Right lobe of liver (tissue), 6 donors: Measurements from ENCODE around the gene MEAK7. TPM values are rescaled to one million over a fixed set of nuclear protein-coding genes. Genes with fewer than 3 reads are reported as not detected.

Experiments used
- ATAC-seq, 4 donors: fragments of 200-7000 bp; cut with Tn5 transposase; one replicate each; pipeline ENCODE4 v1.9.1; 2020; ENCODE audit warnings: mild to moderate bottlenecking in 4 of 4, moderate library complexity in 4 of 4
- DNase-seq, 3 donors: peaks; one replicate each; pipeline ENCODE4 v3.0.0-alpha.2; 2020
- H3K27ac ChIP-seq, 3 donors: fragments of 200-600 bp; one replicate each; pipeline ENCODE4 v1.8.0; 2022
- H3K27me3 ChIP-seq, 2 donors: fragments of 200-600 bp; one replicate each; pipeline ENCODE4 v1.8.0; 2022
- H3K36me3 ChIP-seq, 4 donors: fragments of 200-600 bp; sonication (generic) in 1 of 4; one replicate each; pipeline versions ENCODE4 v1.5.1 to v1.8.0; 2017 to 2022; ENCODE audit warnings: control low read depth in 1 of 4
- H3K4me1 ChIP-seq, 4 donors: fragments of 200-600 bp; sonication (generic) in 1 of 4; one replicate each; pipeline versions ENCODE4 v1.5.1 to v1.8.0; 2017 to 2022; ENCODE audit warnings: control low read depth in 1 of 4
- H3K4me3 ChIP-seq, 3 donors: fragments of 200-600 bp; one replicate each; pipeline ENCODE4 v1.8.0; 2022
- H3K9me3 ChIP-seq, 4 donors: fragments of 200-600 bp; sonication (generic) in 1 of 4; one replicate each; pipeline versions ENCODE4 v1.5.1 to v1.8.0; 2017 to 2022; ENCODE audit warnings: control low read depth in 1 of 4
- CTCF ChIP-seq, 4 donors: fragments of 200-600 bp in 3 of 4; fragments of 450-650 bp in 1 of 4; IDR thresholded peaks; one replicate each; pipeline versions ENCODE4 v1.5.1 to v1.8.0; 2016 to 2022; ENCODE audit warnings: antibody characterized with exemption in 4 of 4, mild to moderate bottlenecking in 2 of 4
- POLR2A ChIP-seq: fragments of 450-650 bp; IDR thresholded peaks from one replicate; pipeline ENCODE4 v1.6.1; 2017; ENCODE audit warnings: antibody characterized with exemption, mild to moderate bottlenecking
- WGBS: methylation state at CpG from one replicate; pipeline ENCODE4 v1.1.6; 2018; ENCODE audit warnings: low coverage, low lambda C conversion rate; ENCODE audit not compliant: insufficient coverage; ENCODE audit errors: missing lambda C conversion rate; 5-methylcytosine and 5-hydroxymethylcytosine counted together
- intact Hi-C, 2 donors: fragments of 100-400 bp; cut with DNase I; formaldehyde crosslinking; loops; one replicate each; pipeline versions ENCODE4 v1.11.2 to v1.14.1; 2022
- total RNA-seq, 6 experiments: library from RNA; depleted of rRNA in 2 of 6; stranded (reverse); fragments of >200 nt in 2 of 6; fragmentation: NEBNext Ultra II Directional in 3 of 6; extraction: Animal tissue kit (Norgen Biotek cat#: 25700) in 3 of 6; gene quantifications; one replicate each; pipeline versions ENCODE4 v1.1.0 to v1.2.4, GENCODE V29; 2016 to 2023
- donor health status: DM: no; HTN: yes; CAD: no.
- donor health status: DM: no; HTN: no; CAD: no.
- donor health status: DM: no; HTN: no; CAD: no.
- donor health status: DM: no; HTN: yes; CAD: no.
- donor health status: DM: no; HTN: yes; CAD: no.

The MEAK7 gene
- total RNA-seq, 6 experiments from 2014 or later, result 2.9 to 5.2 (median 3.4) TPM

GRCh38 chr16:84507011-84507982, 2.8 kb upstream of the MEAK7 start:
- no peaks in the 10 kb centered on the region for H3K27me3 ChIP-seq
- DNase-seq (peak in 2 of 3 donors; percentile 35 to 56), ATAC-seq (no peak)
- no peaks in the 10 kb centered on the region for H3K9me3 ChIP-seq
- H3K4me1 ChIP-seq, result no peaks in the 10 kb centered on the region
- no peaks in the 10 kb centered on the region for H3K36me3 ChIP-seq
- intact Hi-C loops, result loop anchor here in 1 of 2 donors (5.0 kb wide), 1 partner anchor 115 kb away; no protein-coding TSS in a partner anchor
- no peak overlapping the region for H3K4me3 ChIP-seq
- no peak overlapping the region for H3K27ac ChIP-seq
- WGBS, result 54% methylated on average over 8 of the region's 27 CpGs
- no peak for TF ChIP-seq POLR2A
- no peak for TF ChIP-seq CTCF (IDR thresholded peaks at IDR 0.05)

GRCh38 chr16:84505249-84506187, 1.1 kb upstream of the MEAK7 start:
- Histone ChIP-seq H3K4me1 (no peaks in the 10 kb centered on the region), H3K27ac (peak overlapping the region in 1 of 3 donors; percentile 31), H3K9me3 (no peaks in the 10 kb centered on the region), H3K27me3 (no peaks in the 10 kb centered on the region), H3K4me3 (peak overlapping the region; percentile 62 to 78 (median 70)), H3K36me3 (no peaks in the 10 kb centered on the region)
- intact Hi-C loops, result loop anchor here in 1 of 2 donors (5.0 kb wide), 1 partner anchor 117 kb away; no protein-coding TSS in a partner anchor
- no peak for TF ChIP-seq POLR2A
- TF ChIP-seq CTCF (IDR thresholded peaks at IDR 0.05), result no peak
- DNase-seq (peak in 2 of 3 donors; percentile 39 to 57), ATAC-seq (no peak)
- 75% methylated on average over 26 of the region's 33 CpGs for WGBS

GRCh38 chr16:84503751-84504395, 586 bp downstream of the MEAK7 start:
- H3K27ac ChIP-seq, result peak overlapping the region in 1 of 3 donors; percentile 58
- TF ChIP-seq CTCF (IDR thresholded peaks at IDR 0.05), result no peak
- no peak for TF ChIP-seq POLR2A
- DNase-seq (peak in 1 of 3 donors; percentile 45), ATAC-seq (peak; percentile 0 to 10 (median 2))
- H3K4me1 ChIP-seq, result no peaks in the 10 kb centered on the region
- no peaks in the 10 kb centered on the region for H3K9me3 ChIP-seq
- 33% methylated on average over 1 of the region's 13 CpGs for WGBS
- H3K27me3 ChIP-seq, result no peaks in the 10 kb centered on the region
- peak overlapping the region; percentile 62 to 78 (median 70) for H3K4me3 ChIP-seq
- intact Hi-C loops, result no loop called here
- no peaks in the 10 kb centered on the region for H3K36me3 ChIP-seq

- H3K4me3 ChIP-seq, result no peak overlapping the region
- H3K27me3 ChIP-seq, result no peaks in the 10 kb centered on the region
- TF ChIP-seq POLR2A, result no peak
- no peak for TF ChIP-seq CTCF (IDR thresholded peaks at IDR 0.05)
- H3K36me3 ChIP-seq, result no peaks in the 10 kb centered on the region
- intact Hi-C loops, result no loop called here
- no peaks in the 10 kb centered on the region for H3K4me1 ChIP-seq
- 88% methylated on average over 4 of the region's 6 CpGs for WGBS
- H3K9me3 ChIP-seq, result no peaks in the 10 kb centered on the region
- peak in 1 of 3 donors; percentile 21 for DNase-seq
- no peak overlapping the region for H3K27ac ChIP-seq
- no peak for ATAC-seq
Observed at GRCh38 chr16:84502581-84502980, 1.9 kb downstream of the MEAK7 start.
